Hematopoietic multipotent progenitor cell (in vitro differentiated cells): Measurements from ENCODE around the gene PCDH15. TPM values are rescaled to one million over a fixed set of nuclear protein-coding genes. Genes with fewer than 3 reads are reported as not detected.

ENCODE experiments used
- DNase-seq, 3 donors: peaks; one replicate each; pipeline ENCODE4 v3.0.0-alpha.2; 2011 to 2015; ENCODE audit warnings: low read depth in 2 of 3, low spot score in 2 of 3
- small RNA-seq: library from RNA; depleted of rRNA; stranded (forward); fragments of <200 nt; gene quantifications from one replicate; pipeline ENCODE3, GENCODE V24; 2012
- total RNA-seq: library from RNA; depleted of rRNA; stranded (reverse); fragments of >200 nt; gene quantifications from one replicate; pipeline ENCODE4 v1.2.3, GENCODE V29; 2012

The PCDH15 gene
- total RNA-seq, 1 donor: not detected

GRCh38 chr10:53754596-53755250, 1046.3 kb downstream of the PCDH15 start:
- no peak for DNase-seq

Small RNA genes within 50 kb of the gene (small RNA-seq; reads per million reads assigned to genes)
- gene AL365496.1 (not detected), gene MIR548F1 (not detected), gene RNU6-687P (not detected)
